SH-SY5Y (cell line): ENCODE measurements around the gene DSCAML1.

Experiments used
- GATA2 ChIP-seq: IDR thresholded peaks from 2 replicates; pipeline ENCODE4 v1.6.1; 2011; ENCODE audit warnings: mild to moderate bottlenecking, low read depth, low read length
- GATA3 ChIP-seq: IDR thresholded peaks from 2 replicates; pipeline ENCODE4 v1.6.1; 2011; ENCODE audit warnings: low read depth, mild to moderate bottlenecking, low read length, moderate library complexity

The DSCAML1 gene

GRCh38 chr11:117641008-117641915 is 155.8 kb downstream of the DSCAML1 start:
- no peak for TF ChIP-seq GATA3
- TF ChIP-seq GATA2: no peak

- TF ChIP-seq GATA3 (no peak), GATA2 (no peak)
Observed at GRCh38 chr11:117640041-117640440, 157.0 kb downstream of the DSCAML1 start.

- TF ChIP-seq GATA3: no peak
- TF ChIP-seq GATA2: no peak
Observed at GRCh38 chr11:117639601-117640000, 157.4 kb downstream of the DSCAML1 start.

GRCh38 chr11:117638911-117639543 is 158.0 kb downstream of the DSCAML1 start:
- TF ChIP-seq GATA3 (no peak), GATA2 (no peak)

- no peak for TF ChIP-seq GATA3
- no peak for TF ChIP-seq GATA2
Observed at GRCh38 chr11:117634756-117635603, 162.0 kb downstream of the DSCAML1 start.

GRCh38 chr11:117633976-117634755 is 162.8 kb downstream of the DSCAML1 start:
- TF ChIP-seq GATA3 (no peak), GATA2 (no peak)

GRCh38 chr11:117633186-117633754 is 163.7 kb downstream of the DSCAML1 start:
- TF ChIP-seq GATA2 (no peak), GATA3 (no peak)

- TF ChIP-seq GATA3 (no peak), GATA2 (no peak)
Observed at GRCh38 chr11:117632306-117632705, 164.7 kb downstream of the DSCAML1 start.

GRCh38 chr11:117631336-117632140 is 165.5 kb downstream of the DSCAML1 start:
- TF ChIP-seq GATA3 (no peak), GATA2 (no peak)

GRCh38 chr11:117629891-117630538 is 167.0 kb downstream of the DSCAML1 start:
- TF ChIP-seq GATA3: no peak
- TF ChIP-seq GATA2: no peak

- TF ChIP-seq GATA2 (no peak), GATA3 (no peak)
Observed at GRCh38 chr11:117629146-117629545, 167.9 kb downstream of the DSCAML1 start.

- TF ChIP-seq GATA3 (no peak), GATA2 (no peak)
Observed at GRCh38 chr11:117627259-117627658, 169.8 kb downstream of the DSCAML1 start.
